Activated T-cell treated with anti-CD3 and anti-CD28 coated beads for 4 hours (primary cell): ENCODE data around the gene NFKBIB.

Experiments used
- DNase-seq: peaks from one replicate; pipeline ENCODE4 v3.0.0-alpha.2; 2020

The NFKBIB gene

DNA sequence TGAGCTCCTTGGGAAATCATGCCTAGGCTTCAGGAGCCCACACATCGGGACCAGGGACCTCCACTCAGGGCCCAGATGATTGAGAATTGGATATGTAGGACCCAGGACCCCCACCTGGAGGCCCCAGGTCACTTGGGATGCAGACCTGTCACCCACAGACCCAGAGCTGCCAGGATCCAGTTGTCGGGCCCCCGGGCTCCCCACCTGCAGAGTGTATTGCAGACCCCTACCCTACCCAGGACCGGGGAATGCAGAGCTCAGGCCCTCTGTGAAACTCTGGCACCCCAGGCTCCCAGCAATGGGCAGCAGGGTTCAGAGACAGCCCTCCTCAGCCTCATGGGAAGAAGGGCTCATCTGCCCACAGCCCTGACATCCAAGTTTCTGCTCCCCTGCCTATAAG lies 5.9 kb downstream of the NFKBIB start:
- no peak for DNase-seq

DNA sequence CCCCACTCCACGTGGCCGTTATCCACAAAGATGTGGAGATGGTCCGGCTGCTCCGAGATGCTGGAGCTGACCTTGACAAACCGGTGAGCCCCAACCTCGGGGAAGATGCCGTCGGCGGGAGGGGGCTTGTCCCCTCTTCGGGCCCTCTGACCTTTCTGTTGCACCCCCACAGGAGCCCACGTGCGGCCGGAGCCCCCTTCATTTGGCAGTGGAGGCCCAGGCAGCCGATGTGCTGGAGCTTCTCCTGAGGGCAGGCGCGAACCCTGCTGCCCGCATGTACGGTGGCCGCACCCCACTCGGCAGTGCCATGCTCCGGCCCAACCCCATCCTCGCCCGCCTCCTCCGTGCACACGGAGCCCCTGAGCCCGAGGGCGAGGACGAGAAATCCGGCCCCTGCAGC lies 7.5 kb downstream of the NFKBIB start:
- DNase-seq: no peak

DNA sequence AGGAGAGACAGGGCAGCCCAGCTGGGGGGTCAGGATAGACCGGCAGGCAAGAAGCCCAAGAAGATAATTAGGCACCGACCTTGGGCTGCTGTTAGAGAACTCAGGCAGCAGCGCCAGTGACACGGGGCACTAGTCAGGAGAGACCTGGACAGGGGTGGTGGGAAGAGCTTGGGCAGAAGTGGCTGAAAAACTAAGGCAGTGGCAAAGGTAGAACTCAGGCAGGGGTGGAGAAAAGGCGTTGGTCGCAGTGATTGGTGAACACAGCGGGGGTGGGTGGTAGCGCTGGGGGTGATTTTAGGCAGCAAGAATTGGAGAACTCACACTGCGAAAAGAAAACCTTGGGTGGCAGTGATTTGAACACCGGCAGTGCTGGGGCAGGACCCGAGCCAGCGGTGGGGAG lies 7.9 kb downstream of the NFKBIB start:
- no peak for DNase-seq

DNA sequence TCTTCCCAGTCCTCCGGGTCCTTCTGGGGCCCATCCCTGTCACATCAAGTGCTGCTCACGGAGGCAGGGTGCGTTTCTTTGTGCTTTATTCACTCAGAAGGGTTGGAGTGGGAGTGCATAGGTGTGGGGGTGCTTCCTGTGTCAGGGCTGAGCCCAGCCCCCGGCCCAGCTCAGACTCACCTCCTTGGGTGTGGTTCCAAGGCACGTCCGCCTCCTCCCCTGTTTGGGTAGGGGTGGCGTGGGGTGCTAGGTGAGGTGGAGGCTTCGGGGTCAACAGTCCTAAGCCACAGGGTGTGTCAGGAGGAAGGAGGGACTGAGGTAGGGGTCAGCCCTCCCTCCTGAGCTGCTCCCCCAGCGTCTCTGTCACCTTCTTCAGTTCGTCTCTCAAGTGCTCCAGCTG lies 9.1 kb downstream of the NFKBIB start:
- DNase-seq: no peak

DNA sequence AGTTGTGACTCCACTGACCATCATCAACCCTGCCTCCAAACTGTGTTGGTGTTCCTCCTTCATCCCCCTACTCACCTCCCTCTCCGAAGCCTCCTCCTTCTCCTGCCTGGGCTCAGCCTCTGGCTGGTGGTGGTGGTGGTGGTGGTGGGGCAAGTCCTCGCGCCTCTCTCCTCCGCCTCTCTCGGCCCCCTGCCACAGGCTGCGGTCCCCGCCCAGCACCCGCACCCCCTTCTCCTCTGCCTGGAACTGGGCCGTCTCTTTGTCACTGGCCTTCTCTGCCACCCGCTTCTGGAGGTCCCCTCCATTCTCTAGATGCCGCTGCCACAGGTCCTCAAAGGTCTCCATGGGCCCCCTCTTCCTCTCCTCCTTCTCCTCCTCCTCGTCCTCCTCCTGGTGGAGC lies 10.7 kb downstream of the NFKBIB start:
- no peak for DNase-seq

DNA sequence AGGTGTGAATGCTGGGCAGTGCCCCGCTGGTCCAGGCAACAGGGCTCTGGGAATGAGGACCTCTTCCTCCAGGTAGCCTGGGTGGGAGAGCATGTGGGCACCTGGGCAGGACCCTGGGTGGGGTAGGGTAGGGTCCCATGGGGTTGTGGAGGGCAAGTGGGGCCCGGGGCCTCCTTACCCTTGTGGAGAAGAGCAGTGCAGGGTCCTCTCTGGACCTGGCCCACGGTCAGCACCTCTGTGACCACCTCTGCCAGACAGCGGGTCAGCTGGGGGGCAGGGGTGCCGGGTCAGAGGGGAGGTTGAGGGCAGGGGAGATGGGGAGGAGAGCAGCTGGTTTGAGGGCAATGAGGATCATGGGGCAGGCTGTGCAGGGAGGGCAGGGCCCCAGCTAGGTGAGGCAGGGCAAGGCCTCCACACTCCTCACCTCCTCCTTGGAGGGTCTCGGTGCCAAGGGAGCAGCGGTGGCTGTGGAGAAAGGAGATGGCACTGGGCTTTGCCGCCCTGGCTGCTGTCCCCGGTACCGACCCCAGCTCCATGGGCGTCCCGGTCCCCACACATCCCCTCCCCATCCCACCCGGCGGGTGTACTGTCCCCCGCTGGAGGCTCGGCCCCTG lies 11.7 kb downstream of the NFKBIB start:
- no peak for DNase-seq

DNA sequence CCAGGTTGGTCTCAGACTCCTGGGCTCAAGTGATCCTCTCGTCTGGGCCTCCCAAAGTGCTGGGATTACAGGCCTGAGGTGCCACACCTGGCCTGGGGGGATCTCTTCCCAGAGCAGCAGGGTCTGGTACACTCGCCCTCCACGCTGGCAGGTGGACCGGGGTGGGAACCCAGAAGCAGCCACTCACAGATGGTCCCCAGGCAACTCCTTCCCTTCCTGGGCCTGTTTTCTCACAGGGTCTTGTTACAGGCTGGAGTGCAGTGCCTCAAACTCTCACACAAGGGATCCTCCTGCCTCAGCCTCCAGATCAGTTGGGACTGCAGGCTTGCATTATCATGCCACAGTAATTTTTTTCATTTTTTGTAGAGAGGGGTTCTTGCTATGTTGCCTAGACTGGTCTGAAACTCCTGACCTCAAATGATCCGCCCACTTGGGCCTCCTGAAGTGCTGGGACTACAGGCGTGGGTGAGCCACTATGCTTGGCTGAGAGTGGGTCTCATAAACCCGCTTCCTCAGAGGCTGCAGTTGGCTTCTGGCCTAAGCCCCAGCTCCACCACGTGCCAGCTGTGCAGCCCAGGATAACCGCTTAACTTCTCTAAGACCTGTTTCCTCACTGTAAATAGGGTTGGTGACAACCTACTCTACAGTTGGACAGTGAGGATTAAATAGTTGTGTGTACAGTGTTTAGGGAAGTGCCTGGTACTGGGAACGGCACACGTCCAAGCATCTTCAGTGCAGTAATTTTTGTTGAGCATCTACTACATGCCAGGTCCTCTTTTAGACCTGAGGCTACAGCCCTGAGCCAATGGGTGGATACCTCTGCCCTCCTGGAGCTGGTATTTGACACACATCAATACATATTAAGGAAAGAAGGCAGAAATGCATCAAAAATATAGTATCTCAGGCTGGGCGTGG lies 13.1 kb downstream of the NFKBIB start:
- no peak for DNase-seq

DNA sequence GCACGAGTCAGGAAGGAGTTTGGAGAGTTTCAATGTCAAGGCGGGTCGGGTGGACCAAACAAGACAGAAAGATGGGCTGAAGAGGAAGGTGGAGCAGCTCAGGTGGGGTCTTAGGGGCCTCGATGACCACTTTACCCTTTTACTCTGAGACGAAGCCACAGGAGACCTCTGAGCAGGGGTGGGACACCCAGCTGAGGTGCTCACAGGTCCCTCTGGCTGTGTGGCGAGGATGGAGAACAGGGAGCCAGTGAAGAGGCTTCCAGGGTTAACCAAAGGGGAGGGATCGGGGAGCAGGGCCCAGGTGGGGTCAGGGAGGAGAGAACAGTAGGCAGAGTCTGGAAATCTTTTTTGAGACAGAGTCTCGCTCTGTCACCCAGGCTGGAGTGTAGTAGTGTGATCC lies 14.2 kb downstream of the NFKBIB start:
- no peak for DNase-seq

DNA sequence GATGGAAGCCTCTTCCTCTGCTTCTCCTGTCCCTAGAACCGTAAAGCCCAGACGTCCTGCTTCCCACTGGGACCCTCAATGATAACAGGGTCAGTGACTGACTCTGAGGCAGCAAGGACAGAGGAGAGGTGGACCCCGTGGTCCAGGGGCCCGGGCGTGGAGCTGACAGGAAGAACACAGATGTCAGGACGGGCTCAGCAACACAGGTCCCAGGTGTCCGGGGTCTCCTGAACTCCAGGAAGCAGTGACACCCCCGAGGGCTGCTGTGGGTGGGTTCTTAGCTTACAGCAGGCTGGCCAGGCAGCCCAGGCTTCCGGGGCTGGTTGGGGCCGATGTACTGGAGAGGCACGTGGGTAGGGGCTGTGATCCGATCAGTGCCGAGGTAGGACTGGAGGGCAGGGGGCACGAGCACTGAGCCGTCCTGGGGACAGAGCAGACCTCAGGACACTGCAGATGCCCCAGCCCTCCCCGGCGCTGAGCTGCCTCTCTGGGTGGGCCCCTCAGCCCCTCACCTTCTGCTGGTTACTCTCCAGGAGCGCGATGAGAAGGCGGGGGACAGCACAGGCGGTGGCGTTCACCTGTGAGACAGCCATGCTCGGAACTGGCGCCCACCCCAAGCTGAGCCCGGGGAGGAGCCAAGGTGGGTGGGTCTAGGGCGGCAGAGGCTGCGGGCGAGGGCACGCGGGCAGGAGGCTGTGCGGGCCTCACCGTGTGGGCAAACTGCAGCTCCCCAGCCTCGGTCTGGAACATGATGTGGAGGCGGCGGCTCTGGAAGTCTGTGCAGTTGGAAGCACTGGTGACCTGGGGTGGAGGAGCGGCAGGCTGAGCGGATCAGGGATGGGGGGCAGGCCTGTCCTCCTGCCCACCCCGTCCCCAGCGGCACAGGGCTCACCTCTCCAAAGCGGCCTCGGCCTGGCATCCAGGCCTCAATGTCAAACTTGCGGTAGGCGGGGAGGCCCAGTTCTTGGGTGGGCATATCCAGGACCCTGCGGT lies 15.9 kb downstream of the NFKBIB start:
- DNase-seq: no peak

DNA sequence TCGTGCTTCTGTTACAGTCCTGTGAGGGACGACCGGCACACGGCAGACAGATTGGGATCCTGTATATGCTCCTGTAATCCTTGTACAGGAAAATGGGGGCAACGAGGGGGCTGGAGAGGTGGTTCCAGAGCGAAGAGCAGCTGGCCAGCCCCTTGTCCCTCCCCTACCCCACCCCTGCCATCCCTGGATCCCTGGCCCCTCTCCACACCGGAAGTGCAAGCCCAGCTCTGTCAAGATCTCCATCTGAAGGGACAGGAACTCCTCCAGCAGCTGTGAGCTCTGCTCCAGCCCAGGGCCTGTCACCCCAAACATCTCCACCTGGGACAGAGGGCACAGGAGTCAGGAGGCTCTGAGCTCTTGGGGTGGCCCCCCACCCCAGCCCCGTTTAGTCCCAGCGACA lies 17.7 kb downstream of the NFKBIB start:
- DNase-seq: no peak

DNA sequence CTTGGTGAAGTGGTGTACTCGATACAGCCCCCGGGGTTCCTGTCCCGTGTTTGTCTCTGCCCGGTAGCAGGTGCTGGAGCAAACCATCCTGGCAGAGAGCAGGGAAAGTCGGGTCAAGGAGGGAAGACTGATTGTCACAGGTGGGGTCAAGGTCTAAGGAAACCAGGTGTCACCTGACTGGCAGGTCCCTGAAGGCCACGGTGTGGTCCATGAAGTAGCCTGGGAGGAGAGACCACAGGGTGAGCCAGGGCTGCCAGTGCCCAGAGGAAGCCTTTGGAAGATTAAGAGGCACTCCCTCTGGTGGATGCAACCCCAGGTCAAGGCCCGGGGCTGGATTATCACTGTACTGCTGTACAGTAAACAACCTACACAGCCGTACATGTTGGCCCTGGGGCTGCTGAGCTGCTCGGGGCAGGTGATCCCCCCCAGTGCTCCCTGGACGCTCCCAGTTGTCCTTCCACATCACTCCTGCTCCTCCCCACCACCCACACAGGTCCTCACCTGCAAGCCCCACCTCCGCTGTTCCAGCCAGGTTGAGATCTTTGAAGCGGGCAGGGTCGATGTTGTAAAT lies 18.2 kb downstream of the NFKBIB start:
- no peak for DNase-seq

DNA sequence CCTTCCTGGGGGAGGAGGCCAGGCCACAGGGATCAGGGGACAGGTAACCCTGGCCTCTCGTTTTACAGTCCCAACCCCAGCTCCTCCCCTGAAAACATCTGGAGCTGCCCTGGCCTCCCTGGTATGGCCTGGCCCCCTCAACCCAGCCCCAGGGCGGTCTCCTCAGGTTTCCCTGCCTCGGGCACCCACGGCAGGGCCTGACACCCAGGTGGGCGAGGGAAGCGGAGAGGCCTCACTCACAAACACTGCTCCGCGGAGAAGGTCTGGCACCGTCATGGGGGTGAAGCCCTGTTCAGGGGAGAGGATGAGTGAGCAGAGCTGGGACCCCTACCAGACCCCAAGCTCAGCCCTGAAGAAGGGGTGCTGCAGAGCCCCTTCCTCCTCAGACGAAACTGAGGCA lies 18.8 kb downstream of the NFKBIB start:
- DNase-seq: no peak

DNA sequence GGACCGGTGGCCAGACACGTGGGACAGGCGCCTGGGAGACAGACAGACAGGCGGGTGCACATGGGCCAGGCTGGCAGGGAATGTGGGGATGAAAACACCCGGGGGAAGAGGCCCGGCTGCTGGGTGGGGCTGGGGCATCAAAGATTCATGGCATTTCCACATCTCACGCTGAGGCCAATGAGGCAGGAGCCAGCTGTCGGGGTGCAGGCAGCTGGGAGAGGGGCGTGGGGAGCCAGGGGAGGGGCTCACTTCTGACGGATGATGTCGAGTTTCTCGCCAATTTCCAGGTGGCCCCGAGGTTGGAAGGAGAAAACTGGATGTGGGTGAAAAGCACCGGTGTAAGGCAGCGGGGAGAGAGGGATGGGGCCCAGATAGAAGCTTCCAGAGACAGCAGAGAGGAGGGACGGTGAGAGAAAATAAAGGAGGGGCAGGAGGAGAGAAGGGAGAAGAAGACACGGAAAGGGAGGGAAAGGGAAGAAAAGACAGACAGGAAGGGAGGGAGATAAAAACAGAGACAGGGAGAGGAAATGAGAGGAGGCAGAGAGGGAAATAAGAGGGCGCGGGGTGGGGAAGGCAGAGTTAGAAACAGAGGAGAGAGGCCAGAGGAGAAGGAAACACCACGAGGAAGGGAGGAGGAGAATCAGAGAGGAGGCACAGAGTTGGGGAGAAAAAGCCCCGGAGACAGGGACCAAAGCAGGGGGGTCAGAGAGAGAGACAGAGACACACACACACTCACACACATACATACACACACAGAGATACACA lies 20.2 kb downstream of the NFKBIB start:
- DNase-seq: no peak

DNA sequence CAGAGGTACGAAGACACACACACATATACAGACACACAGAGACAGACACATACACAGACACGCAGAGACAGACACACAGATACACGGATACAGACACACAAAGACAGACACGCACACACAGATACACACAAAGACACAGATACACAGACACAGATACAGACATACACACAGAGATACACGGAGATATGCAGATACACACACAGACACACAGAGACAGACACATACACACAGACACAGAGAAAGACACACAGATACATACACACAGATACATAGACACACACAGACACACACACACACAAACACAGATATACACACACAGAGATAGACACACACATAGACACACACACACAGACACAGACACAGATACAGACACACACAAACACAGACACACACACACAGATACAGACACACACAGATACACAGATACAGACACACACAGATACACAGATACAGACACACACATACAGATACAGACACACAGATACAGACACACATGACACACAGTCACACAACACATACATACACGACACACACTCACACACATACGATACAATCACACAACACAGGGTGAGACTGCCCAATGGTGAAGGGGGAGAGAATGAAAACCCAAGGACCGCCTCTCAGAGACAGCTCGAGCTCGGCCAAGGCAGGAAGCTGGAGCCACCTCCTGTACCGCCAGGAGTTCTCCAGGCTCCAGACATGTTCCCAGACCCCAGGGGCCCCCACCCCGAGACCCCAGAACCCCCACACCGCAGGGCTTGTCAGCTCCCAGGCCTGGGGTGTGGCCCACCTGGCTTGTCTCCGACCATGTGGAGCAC lies 21.0 kb downstream of the NFKBIB start:
- DNase-seq: no peak

DNA sequence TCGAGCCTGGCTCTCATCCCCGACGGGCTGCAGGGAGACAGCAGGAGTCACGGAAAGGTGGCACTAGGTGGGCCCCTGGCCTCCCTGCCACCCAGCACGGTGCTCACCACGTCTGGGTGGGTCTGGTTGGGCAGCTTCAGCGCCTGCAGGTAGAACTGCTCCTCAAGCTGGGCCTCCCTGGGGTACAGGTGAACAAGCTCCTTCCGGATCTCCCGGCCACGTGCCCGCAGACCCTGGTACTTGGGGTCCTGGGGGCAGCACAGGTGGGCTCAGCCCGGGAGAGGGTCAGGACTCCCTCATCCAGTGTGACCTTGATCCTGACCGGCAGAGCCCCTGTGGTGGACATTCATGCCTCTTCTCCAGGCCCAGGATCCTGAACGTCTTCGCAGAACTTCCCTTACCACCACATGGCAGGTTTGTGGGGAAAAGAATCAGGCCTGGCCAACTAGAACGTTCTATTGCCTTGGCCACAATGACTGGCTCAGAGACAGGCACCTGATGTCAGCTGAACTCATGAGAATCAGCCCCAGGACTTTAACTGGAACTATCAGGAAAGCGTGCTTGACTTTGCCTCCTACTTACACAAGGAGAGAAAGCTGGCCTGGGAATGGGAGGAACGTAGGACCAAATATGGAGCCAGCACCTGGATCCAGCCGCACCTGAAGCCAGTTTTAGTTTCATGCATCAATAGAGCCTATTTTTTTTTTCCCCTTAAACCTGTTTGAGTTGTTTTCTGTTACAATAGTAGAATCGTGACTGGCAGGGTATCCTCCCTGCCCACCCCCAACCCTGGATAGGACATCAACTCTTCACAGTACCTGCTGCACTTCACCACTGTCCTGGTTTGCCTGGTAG lies 21.9 kb downstream of the NFKBIB start:
- DNase-seq: no peak

DNA sequence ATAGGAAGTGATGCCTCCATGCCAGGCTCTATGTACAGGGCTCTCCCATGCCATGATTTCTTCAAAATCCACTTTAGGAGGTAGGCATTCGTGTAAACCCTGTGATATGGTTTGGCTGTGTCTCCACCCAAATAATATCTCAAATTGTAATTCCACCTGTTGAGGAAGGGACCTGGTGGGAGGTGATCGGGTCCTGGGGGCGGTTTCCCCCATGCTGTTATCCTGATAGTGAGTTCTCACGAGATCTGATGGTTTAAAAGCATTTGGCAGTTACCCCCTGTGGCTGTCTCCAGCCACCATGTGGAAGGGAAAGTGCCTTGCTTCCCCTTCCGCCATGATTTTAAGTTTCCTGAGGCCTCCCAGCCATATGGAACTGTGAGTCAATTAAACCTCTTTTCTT lies 22.7 kb downstream of the NFKBIB start:
- DNase-seq: no peak

DNA sequence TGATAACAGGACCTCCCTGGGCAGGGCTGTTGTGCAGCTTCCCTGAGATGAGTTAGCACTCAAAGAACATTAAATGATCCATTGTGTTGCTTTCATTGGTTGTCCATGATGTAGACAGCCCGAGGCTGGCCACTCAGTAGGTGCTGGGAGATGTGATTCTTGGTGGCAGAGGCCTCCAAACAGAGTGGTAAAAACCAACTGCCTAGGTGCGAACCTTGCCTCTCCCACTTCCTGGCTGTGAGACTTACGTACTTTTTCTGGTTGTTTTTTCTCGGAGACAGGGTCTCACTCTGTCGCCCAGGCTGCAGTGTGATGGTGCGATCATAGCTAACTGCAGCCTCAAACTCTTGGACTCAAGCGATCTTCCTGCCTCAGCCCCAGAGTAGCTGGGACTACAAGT lies 24.6 kb downstream of the NFKBIB start:
- no peak for DNase-seq

DNA sequence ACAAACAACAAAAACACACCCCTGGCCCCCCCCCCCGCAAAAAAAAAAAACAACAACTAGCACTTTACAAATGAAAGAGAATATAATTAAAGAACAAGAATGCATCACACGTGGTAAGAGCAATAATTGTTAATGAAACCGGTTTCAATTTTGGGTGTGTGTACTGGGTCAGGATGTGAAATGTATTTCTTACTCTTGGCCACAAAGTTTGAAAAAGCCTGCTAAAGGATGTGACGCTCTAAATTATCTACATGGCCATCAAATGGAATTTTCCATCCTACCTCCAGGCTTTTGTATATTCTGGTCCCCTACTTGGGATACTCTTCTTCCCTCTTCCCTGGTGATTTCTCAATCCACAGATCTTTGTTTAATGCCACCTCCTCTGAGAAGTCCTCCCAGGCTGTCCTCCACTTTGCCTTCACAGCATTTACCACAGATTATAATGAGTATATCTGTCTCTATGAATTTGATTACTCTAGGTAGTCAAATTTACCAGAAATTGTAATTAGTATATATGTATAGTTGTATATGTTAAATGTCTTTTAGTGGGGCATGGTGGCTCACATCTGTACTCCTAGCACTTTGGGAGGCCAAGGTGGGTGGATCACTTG lies 28.7 kb downstream of the NFKBIB start:
- no peak for DNase-seq

DNA sequence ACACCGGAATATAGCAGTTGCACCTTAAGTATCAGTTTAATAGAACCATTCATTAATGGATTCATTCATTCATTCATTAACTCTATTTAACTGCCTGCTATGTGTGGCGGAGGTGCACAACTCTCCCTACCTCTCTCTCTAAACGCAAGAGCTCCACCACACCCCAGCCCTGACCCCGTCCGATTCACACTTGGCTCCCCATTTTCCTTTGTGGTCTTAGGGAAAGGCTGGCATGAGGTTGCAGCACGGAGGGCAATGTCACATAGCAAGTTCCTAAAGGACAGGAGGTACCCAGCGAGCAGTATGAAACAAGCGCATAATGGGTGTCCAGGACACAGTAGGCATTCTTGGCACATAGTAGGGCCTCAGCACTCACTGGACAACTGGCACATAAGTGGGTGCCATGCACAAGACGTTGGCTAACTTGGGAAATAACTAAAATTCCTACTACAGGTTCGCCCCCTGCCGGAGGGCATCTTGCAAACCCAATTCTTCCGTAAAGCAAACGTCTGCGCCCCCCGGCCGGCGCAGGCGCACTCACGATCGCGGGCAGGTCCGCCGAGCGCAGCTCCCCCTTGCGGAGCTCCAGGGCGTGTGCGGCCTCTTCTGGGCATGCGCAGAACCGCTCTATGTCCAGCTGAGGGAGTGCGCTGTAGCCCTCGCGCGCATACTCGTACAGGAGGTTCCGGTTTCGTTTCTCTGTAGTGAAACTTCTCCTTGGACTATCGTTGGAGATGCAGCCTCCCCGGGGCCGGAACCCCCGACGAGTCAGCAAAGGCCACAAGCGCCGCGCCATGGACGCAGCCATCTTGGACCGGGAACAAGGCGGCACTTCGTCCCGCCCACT lies 30.4 kb downstream of the NFKBIB start, which contains the start of gene SARS2:
Gene SARS2, minus strand, starts transcription at position 835 of the 847 bp plus-strand sequence. Its CDS starts 27 bp downstream, at position 808.
- DNase-seq: peak; percentile 85
